ENCODE results near the gene SLC35A5. TPM values are rescaled to one million over a fixed set of nuclear protein-coding genes. Genes with fewer than 3 reads are reported as not detected.

The SLC35A5 gene
- total and polyA plus RNA-seq, 7 donors: 7.2 to 32.1 (median 16.1) TPM

DNA sequence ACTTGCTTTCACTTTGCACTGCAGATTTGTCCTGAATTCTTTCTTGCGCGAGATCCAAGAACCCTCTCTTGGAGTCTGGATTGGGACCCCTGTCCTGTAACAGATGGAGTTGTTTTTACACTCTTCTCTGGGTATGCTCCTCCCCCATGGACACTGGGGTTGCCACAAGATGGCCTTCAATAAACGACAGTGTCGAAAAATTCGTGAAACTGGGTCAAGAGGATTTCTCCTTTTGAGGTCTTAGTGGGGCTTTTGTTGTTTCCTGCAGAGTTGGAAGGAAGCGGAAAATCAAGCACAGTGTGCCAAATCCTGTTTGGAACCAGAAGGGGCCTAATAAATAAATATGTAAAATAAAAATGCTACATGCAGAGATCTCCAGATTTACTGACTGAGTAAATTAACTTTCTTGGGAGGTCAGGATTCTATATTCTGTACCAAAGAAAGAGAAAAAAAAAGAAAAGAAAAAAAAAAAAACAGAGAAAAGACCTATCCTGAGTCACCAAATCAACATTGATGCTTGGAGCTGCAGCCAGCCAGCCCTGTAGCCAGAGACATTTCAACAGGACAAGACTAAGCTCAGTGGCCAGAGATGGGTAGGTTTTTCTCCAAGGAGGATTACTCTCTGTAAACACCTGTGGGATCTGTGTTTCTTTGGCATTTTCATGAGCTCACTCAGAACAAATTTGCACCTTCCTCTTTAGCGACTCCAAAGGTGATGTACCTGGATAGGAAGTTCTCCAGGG lies 54.3 kb downstream of the SLC35A5 start:
- H3K36me3 ChIP-seq: peaks cover 0 to 60% (median 4%) of the 10 kb centered on the region in 4 donors
- no peaks in the 10 kb centered on the region for H3K27me3 ChIP-seq
- H3K4me1 ChIP-seq: peaks cover 0 to 7% (median 0%) of the 10 kb centered on the region in 4 donors
- no peak for DNase-seq
- no peaks in the 10 kb centered on the region for H3K9me3 ChIP-seq
- intact Hi-C loops (cut with DNase I): no loop called here
- TF ChIP-seq POLR2A (IDR thresholded peaks at IDR 0.05) (no peak), EP300 (IDR thresholded peaks at IDR 0.05) (no peak), POLR2AphosphoS5 (IDR thresholded peaks at IDR 0.05) (no peak)
- TF ChIP-seq, protein P1, sequence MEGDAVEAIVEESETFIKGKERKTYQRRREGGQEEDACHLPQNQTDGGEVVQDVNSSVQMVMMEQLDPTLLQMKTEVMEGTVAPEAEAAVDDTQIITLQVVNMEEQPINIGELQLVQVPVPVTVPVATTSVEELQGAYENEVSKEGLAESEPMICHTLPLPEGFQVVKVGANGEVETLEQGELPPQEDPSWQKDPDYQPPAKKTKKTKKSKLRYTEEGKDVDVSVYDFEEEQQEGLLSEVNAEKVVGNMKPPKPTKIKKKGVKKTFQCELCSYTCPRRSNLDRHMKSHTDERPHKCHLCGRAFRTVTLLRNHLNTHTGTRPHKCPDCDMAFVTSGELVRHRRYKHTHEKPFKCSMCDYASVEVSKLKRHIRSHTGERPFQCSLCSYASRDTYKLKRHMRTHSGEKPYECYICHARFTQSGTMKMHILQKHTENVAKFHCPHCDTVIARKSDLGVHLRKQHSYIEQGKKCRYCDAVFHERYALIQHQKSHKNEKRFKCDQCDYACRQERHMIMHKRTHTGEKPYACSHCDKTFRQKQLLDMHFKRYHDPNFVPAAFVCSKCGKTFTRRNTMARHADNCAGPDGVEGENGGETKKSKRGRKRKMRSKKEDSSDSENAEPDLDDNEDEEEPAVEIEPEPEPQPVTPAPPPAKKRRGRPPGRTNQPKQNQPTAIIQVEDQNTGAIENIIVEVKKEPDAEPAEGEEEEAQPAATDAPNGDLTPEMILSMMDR (IDR thresholded peaks at IDR 0.05): no peak
- H3K4me3 ChIP-seq: no peak overlapping the region
- 77 to 79% methylated on average over 7 of the region's 7 CpGs for WGBS, 2 donors
- H3K27ac ChIP-seq: peak overlapping the region in 1 of 4 donors; percentile 7

DNA sequence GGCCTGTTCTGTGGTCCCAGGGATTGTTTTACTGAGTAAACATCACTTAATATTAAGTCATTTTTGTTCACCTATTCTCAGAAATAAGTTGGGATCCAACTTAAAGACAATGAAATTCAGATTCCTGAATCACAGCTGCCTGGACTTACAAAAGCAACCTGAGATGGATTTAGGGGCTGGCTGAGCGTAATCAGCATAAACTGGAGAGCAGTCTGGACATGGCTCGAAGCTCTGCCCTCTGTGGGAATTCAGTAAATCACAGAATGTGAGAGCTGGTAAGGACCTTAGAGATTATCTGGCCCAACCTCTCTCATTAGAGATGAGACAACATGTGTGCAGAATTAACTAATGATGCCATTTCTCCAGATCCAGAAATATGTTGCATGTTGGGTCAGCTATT lies 55.4 kb downstream of the SLC35A5 start:
- Histone ChIP-seq H3K4me3 (no peak overlapping the region), H3K36me3 (peaks cover 0 to 52% (median 4%) of the 10 kb centered on the region in 4 donors), H3K9me3 (no peaks in the 10 kb centered on the region), H3K27me3 (no peaks in the 10 kb centered on the region), H3K27ac (no peak overlapping the region), H3K4me1 (peaks cover 0 to 7% (median 0%) of the 10 kb centered on the region in 4 donors)
- WGBS, 2 donors: 95% methylated on average over 2 of the region's 2 CpGs
- no peak for DNase-seq
- intact Hi-C loops (cut with DNase I): no loop called here
- no peak for TF ChIP-seq POLR2AphosphoS5 (IDR thresholded peaks at IDR 0.05)
- no peak for TF ChIP-seq EP300 (IDR thresholded peaks at IDR 0.05)
- TF ChIP-seq, protein P1 (IDR thresholded peaks at IDR 0.05): no peak
- no peak for TF ChIP-seq POLR2A (IDR thresholded peaks at IDR 0.05)

DNA sequence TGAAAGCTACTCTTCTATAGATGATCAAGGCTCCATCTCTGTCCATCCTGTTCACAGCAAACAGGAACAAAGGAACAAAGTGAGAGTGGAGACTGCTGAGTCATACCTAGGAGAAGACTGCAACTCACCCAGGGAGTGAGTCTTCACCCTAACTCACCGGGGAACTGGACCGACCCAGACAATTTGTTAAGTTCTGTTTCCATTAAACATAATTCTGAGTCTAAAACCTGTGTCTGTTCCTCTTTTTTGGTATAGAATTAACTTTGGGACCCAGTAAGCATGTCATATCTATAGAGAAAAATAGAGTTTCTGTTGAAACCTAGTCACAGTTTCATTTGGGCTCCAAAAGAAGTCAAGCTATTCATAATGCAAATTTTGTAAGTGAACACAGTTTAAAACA lies 57.5 kb downstream of the SLC35A5 start:
- peaks cover 0 to 14% (median 3%) of the 10 kb centered on the region in 4 donors for H3K4me1 ChIP-seq
- H3K27me3 ChIP-seq: no peaks in the 10 kb centered on the region
- no peak overlapping the region for H3K4me3 ChIP-seq
- H3K9me3 ChIP-seq: no peaks in the 10 kb centered on the region
- TF ChIP-seq, protein P1 (IDR thresholded peaks at IDR 0.05): no peak
- TF ChIP-seq POLR2A (IDR thresholded peaks at IDR 0.05) (no peak), POLR2AphosphoS5 (IDR thresholded peaks at IDR 0.05) (no peak), EP300 (IDR thresholded peaks at IDR 0.05) (no peak)
- H3K27ac ChIP-seq: no peak overlapping the region
- intact Hi-C loops (cut with DNase I): no loop called here
- peaks cover 0 to 42% (median 4%) of the 10 kb centered on the region in 4 donors for H3K36me3 ChIP-seq
- 70 to 87% methylated on average over 2 of the region's 2 CpGs for WGBS, 2 donors
- DNase-seq: no peak

DNA sequence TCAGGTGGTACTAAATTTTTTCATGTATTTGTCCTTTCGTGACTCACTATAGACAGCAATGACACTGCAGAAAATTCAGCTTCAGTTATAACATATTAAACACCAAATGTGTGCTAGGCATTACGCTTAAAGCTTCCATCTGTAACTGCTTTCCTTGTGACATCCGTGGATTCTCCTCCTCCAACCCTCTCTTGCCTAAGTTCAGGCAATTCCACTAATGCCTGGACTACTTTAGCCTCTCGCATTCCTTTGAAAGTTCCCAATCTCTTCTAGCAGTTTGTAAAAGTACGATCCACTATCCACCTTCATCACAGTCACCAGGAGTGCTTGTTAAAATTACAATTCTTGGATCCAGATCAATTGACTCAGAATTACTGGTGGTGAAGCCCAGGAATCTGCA lies 61.4 kb downstream of the SLC35A5 start:
- intact Hi-C loops (cut with DNase I): no loop called here
- Histone ChIP-seq H3K4me1 (peaks cover 0 to 23% (median 10%) of the 10 kb centered on the region in 4 donors), H3K4me3 (no peak overlapping the region), H3K27ac (peak overlapping the region in 1 of 4 donors; percentile 5), H3K9me3 (no peaks in the 10 kb centered on the region), H3K36me3 (peaks cover 0 to 6% (median 0%) of the 10 kb centered on the region in 4 donors), H3K27me3 (no peaks in the 10 kb centered on the region)
- TF ChIP-seq EP300 (IDR thresholded peaks at IDR 0.05) (no peak), POLR2A (IDR thresholded peaks at IDR 0.05) (no peak), POLR2AphosphoS5 (IDR thresholded peaks at IDR 0.05) (no peak)
- TF ChIP-seq, protein P1 (IDR thresholded peaks at IDR 0.05): no peak
- DNase-seq: no peak
- 87 to 93% methylated on average over 5 of the region's 5 CpGs for WGBS, 2 donors
